Tibial artery (tissue), 4 donors: Measurements from ENCODE around the gene GPS2.

Experiments used
- DNase-seq, 2 donors: peaks; one replicate each; pipeline ENCODE4 v3.0.0-alpha.2; 2019
- H3K27ac ChIP-seq, 2 donors: fragments of 200-600 bp; sonication (generic) in 1 of 2; 1 replicate in 1 of 2; 2 replicates in 1 of 2; pipeline ENCODE4 v1.5.1; 2018 to 2019; ENCODE audit warnings: mild to moderate bottlenecking in 1 of 2
- H3K27me3 ChIP-seq, 2 donors: fragments of 200-600 bp; sonication (generic) in 1 of 2; one replicate each; pipeline versions ENCODE4 v1.5.1 to v1.6.0; 2016 to 2019
- H3K36me3 ChIP-seq, 3 donors: fragments of 200-600 bp; sonication (generic) in 2 of 3; one replicate each; pipeline ENCODE4 v1.5.1; 2016 to 2019; ENCODE audit warnings: mild to moderate bottlenecking in 2 of 3
- H3K4me1 ChIP-seq, 4 donors: fragments of 200-600 bp; sonication (generic) in 2 of 4; 1 replicate in 3 of 4; 2 replicates in 1 of 4; pipeline ENCODE4 v1.5.1; 2016 to 2019
- H3K4me3 ChIP-seq, 2 donors: fragments of 200-600 bp; sonication (generic) in 1 of 2; 1 replicate in 1 of 2; 2 replicates in 1 of 2; pipeline ENCODE4 v1.5.1; 2018 to 2019; ENCODE audit warnings: mild to moderate bottlenecking in 2 of 2
- H3K9me3 ChIP-seq, 3 donors: fragments of 200-600 bp; sonication (generic) in 1 of 3; one replicate each; pipeline ENCODE4 v1.5.1; 2016 to 2019
- CTCF ChIP-seq, 2 experiments: fragments of 200-600 bp in 1 of 2; fragments of 450-650 bp in 1 of 2; IDR thresholded peaks; one replicate each; pipeline ENCODE4 v1.5.1; 2017 to 2019; ENCODE audit warnings: antibody characterized with exemption in 2 of 2, mild to moderate bottlenecking in 1 of 2, moderate library complexity in 1 of 2
- intact Hi-C: fragments of 100-400 bp; cut with DNase I; formaldehyde crosslinking; loops from one replicate; pipeline ENCODE4 v1.15.0; 2023; ENCODE audit warnings: low total_unique reads

Gene GPS2

GRCh38 chr17:7293159-7293558, 22.0 kb downstream of the GPS2 start:
- Histone ChIP-seq H3K27me3 (peaks cover 0 to 72% of the 10 kb centered on the region in 2 donors), H3K4me3 (no peak overlapping the region), H3K9me3 (no peaks in the 10 kb centered on the region), H3K4me1 (peaks cover 0 to 44% (median 32%) of the 10 kb centered on the region in 4 donors), H3K36me3 (no peaks in the 10 kb centered on the region), H3K27ac (no peak overlapping the region)
- no peak for TF ChIP-seq CTCF (IDR thresholded peaks at IDR 0.05)
- peak in 1 of 2 donors; percentile 64 for DNase-seq
- intact Hi-C loops = no loop called here

GRCh38 chr17:7292729-7293128, 22.4 kb downstream of the GPS2 start:
- Histone ChIP-seq H3K4me3 (no peak overlapping the region), H3K4me1 (peaks cover 0 to 44% (median 32%) of the 10 kb centered on the region in 4 donors), H3K27me3 (peaks cover 0 to 74% of the 10 kb centered on the region in 2 donors), H3K27ac (no peak overlapping the region), H3K9me3 (no peaks in the 10 kb centered on the region), H3K36me3 (no peaks in the 10 kb centered on the region)
- DNase-seq = no peak
- TF ChIP-seq CTCF (IDR thresholded peaks at IDR 0.05) = no peak
- intact Hi-C loops = no loop called here

- no peak for DNase-seq
- no peaks in the 10 kb centered on the region for H3K9me3 ChIP-seq
- intact Hi-C loops = no loop called here
- TF ChIP-seq CTCF (IDR thresholded peaks at IDR 0.05) = no peak
- no peaks in the 10 kb centered on the region for H3K36me3 ChIP-seq
- peaks cover 0 to 44% (median 32%) of the 10 kb centered on the region in 4 donors for H3K4me1 ChIP-seq
- no peak overlapping the region for H3K4me3 ChIP-seq
- H3K27ac ChIP-seq = no peak overlapping the region
- peaks cover 0 to 74% of the 10 kb centered on the region in 2 donors for H3K27me3 ChIP-seq
Observed at GRCh38 chr17:7292194-7292593, 23.0 kb downstream of the GPS2 start.

GRCh38 chr17:7290685-7291084, 24.5 kb downstream of the GPS2 start:
- intact Hi-C loops = no loop called here
- Histone ChIP-seq H3K4me1 (peaks cover 0 to 33% (median 24%) of the 10 kb centered on the region in 4 donors), H3K27ac (no peak overlapping the region)

GRCh38 chr17:7290166-7290565, 25.0 kb downstream of the GPS2 start:
- intact Hi-C loops = no loop called here
- DNase-seq = peak in 1 of 2 donors; percentile 60
- Histone ChIP-seq H3K27ac (no peak overlapping the region), H3K27me3 (peaks cover 0 to 72% of the 10 kb centered on the region in 2 donors), H3K36me3 (no peaks in the 10 kb centered on the region), H3K4me1 (peaks cover 0 to 28% (median 20%) of the 10 kb centered on the region in 4 donors), H3K4me3 (no peak overlapping the region), H3K9me3 (no peaks in the 10 kb centered on the region)
- no peak for TF ChIP-seq CTCF (IDR thresholded peaks at IDR 0.05)

More at GRCh38 chr17:7290685-7291084, 24.5 kb downstream of the GPS2 start:
- Histone ChIP-seq H3K4me3 (no peak overlapping the region), H3K27me3 (peaks cover 0 to 74% of the 10 kb centered on the region in 2 donors), H3K9me3 (no peaks in the 10 kb centered on the region), H3K36me3 (no peaks in the 10 kb centered on the region)
- DNase-seq = peak in 1 of 2 donors; percentile 58
- no peak for TF ChIP-seq CTCF (IDR thresholded peaks at IDR 0.05)
